DND-41 (cell line): ENCODE data around the gene ADAD1.

ENCODE experiments used
- ATAC-seq: fragments of 200-7000 bp; cut with Tn5 transposase; 3 replicates; pipeline ENCODE4 v1.9.1; 2021; ENCODE audit warnings: low read depth; ENCODE audit not compliant: insufficient read depth
- DNase-seq: peaks from one replicate; pipeline ENCODE4 v3.0.0-alpha.2; 2020
- H2AFZ ChIP-seq: 2 replicates; pipeline ENCODE4 v1.6.0; 2012; ENCODE audit warnings: low read depth, low read length
- H3K27ac ChIP-seq: 2 replicates; pipeline ENCODE4 v1.5.1; 2012; ENCODE audit warnings: low read length, inconsistent platforms
- H3K27me3 ChIP-seq: fragments of 200-600 bp; sonication (generic); 2 replicates; pipeline ENCODE4 v1.6.0; 2012; ENCODE audit warnings: low read length, mild to moderate bottlenecking, inconsistent platforms; ENCODE audit not compliant: insufficient read depth, poor library complexity
- H3K36me3 ChIP-seq: 2 replicates; pipeline ENCODE4 v1.5.1; 2012; ENCODE audit warnings: low read length, inconsistent platforms; ENCODE audit not compliant: insufficient read depth
- H3K4me1 ChIP-seq: 2 replicates; pipeline ENCODE4 v1.5.1; 2012; ENCODE audit warnings: mild to moderate bottlenecking, low read length; ENCODE audit not compliant: insufficient read depth
- H3K4me2 ChIP-seq: 2 replicates; pipeline ENCODE4 v1.6.0; 2012; ENCODE audit warnings: mild to moderate bottlenecking, moderate library complexity, low read length, inconsistent platforms; ENCODE audit not compliant: insufficient read depth
- H3K4me3 ChIP-seq, 2 experiments: fragments of 200-600 bp in 1 of 2; shearing (Covaris generic) in 1 of 2; 2 replicates each; pipeline ENCODE4 v1.5.1; 2012 to 2016; ENCODE audit warnings: inconsistent platforms in 2 of 2, low read length in 2 of 2, mild to moderate bottlenecking in 2 of 2, low read depth in 1 of 2, moderate library complexity in 1 of 2
- H3K79me2 ChIP-seq: 2 replicates; pipeline ENCODE4 v1.6.0; 2012; ENCODE audit warnings: low read length, inconsistent platforms; ENCODE audit not compliant: insufficient read depth
- H3K9ac ChIP-seq: 2 replicates; pipeline ENCODE4 v1.6.0; 2012; ENCODE audit warnings: low read depth, mild to moderate bottlenecking, inconsistent platforms, low read length, moderate library complexity
- H3K9me3 ChIP-seq: 2 replicates; pipeline ENCODE4 v1.5.1; 2012; ENCODE audit warnings: low read length, moderate library complexity, mild to moderate bottlenecking, inconsistent platforms; ENCODE audit not compliant: insufficient read depth, severe bottlenecking
- H4K20me1 ChIP-seq: 2 replicates; pipeline ENCODE4 v1.6.0; 2012; ENCODE audit warnings: low read length; ENCODE audit not compliant: insufficient read depth
- EZH2 ChIP-seq: IDR thresholded peaks from 3 replicates; pipeline ENCODE4 v1.6.1; 2012; ENCODE audit warnings: borderline replicate concordance, low read depth, mild to moderate bottlenecking, moderate library complexity, low read length, inconsistent platforms; ENCODE audit not compliant: severe bottlenecking
- TF ChIP-seq, protein P1 (sequence below): IDR thresholded peaks from 2 replicates; pipeline ENCODE4 v1.5.1; 2012; ENCODE audit warnings: borderline replicate concordance, low read length, moderate library complexity, mild to moderate bottlenecking; ENCODE audit not compliant: poor library complexity, severe bottlenecking; ENCODE audit errors: extremely low read depth

ADAD1 gene

DNA sequence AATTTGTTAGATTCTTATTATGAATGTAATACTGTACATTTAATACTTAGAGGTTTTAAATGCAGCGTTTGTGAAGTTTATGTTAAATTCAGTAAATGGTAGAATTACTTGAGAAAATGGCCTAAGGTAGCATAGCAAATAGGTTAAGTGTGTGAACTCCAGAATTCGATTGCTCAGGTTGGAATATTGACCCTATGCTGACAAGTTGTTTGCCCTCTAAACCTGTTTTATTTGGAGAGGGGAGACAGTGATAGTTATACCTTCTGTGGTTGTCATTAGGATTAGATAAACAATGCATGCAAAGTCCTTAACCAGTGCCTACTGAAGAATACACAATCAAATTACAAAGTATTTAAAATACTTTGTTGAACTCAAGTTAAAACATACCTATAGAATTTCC is 5.4 kb downstream of the ADAD1 start:
- no peaks in the 10 kb centered on the region for H4K20me1 ChIP-seq
- H3K27ac ChIP-seq = no peak overlapping the region
- no peaks in the 10 kb centered on the region for H3K9me3 ChIP-seq
- H3K9ac ChIP-seq = no peak overlapping the region
- ATAC-seq (no peak), DNase-seq (no peak)
- no peak overlapping the region for H2AFZ ChIP-seq
- peaks cover 4% of the 10 kb centered on the region for H3K27me3 ChIP-seq
- no peak overlapping the region for H3K4me3 ChIP-seq
- TF ChIP-seq, protein P1, sequence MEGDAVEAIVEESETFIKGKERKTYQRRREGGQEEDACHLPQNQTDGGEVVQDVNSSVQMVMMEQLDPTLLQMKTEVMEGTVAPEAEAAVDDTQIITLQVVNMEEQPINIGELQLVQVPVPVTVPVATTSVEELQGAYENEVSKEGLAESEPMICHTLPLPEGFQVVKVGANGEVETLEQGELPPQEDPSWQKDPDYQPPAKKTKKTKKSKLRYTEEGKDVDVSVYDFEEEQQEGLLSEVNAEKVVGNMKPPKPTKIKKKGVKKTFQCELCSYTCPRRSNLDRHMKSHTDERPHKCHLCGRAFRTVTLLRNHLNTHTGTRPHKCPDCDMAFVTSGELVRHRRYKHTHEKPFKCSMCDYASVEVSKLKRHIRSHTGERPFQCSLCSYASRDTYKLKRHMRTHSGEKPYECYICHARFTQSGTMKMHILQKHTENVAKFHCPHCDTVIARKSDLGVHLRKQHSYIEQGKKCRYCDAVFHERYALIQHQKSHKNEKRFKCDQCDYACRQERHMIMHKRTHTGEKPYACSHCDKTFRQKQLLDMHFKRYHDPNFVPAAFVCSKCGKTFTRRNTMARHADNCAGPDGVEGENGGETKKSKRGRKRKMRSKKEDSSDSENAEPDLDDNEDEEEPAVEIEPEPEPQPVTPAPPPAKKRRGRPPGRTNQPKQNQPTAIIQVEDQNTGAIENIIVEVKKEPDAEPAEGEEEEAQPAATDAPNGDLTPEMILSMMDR = no peak
- no peak for TF ChIP-seq EZH2
- no peaks in the 10 kb centered on the region for H3K36me3 ChIP-seq
- H3K79me2 ChIP-seq = no peaks in the 10 kb centered on the region
- H3K4me1 ChIP-seq = no peaks in the 10 kb centered on the region
- no peak overlapping the region for H3K4me2 ChIP-seq

DNA sequence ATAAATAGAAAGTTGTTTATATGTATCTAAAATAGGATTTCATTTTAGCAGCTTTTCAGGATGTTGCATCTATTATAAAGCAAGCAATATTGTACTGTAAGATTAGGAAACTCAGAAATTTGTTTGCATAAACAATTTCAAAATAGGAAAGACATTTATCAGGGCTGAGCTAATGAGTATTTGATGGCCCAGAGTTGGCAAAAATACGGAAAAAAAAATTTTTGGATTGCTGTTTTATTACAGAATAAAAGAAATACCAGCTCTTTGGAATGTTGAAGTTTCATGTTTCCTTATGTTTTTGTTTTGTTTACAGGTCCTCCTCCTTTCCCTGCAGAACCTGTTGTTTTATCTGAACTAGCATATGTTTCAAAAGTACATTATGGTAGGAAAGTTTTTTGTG is 14.5 kb downstream of the ADAD1 start:
- no peaks in the 10 kb centered on the region for H4K20me1 ChIP-seq
- no peak overlapping the region for H3K4me2 ChIP-seq
- DNase-seq = no peak
- no peaks in the 10 kb centered on the region for H3K36me3 ChIP-seq
- H3K27me3 ChIP-seq = no peaks in the 10 kb centered on the region
- no peak for ATAC-seq
- H3K9me3 ChIP-seq = no peaks in the 10 kb centered on the region
- no peak overlapping the region for H3K27ac ChIP-seq
- no peak overlapping the region for H3K9ac ChIP-seq
- TF ChIP-seq, protein P1 = no peak
- TF ChIP-seq EZH2 = no peak
- H2AFZ ChIP-seq = no peak overlapping the region
- H3K4me1 ChIP-seq = no peaks in the 10 kb centered on the region
- H3K79me2 ChIP-seq = no peaks in the 10 kb centered on the region
- H3K4me3 ChIP-seq = no peak overlapping the region

DNA sequence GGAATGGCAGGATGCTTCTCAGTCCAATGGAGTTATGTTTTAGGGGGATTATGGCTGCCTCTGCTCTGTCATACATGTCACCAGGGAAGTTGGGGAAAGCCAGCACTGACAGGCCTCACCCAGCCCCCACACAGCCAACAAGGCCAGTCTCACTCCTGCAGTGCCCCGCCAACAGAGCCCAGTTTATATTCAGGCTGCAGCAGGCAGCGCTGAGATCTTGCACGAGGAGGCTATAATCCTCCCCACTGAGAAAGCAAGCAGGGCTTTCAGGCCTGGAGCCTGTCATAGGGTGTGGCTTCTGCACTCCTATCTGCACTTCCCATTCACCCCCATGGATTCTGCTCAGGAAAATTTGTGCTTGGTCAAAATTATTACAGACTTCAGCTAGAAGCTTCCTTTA is 25.1 kb downstream of the ADAD1 start:
- H3K36me3 ChIP-seq = no peaks in the 10 kb centered on the region
- no peak for ATAC-seq
- no peaks in the 10 kb centered on the region for H3K27me3 ChIP-seq
- H3K4me2 ChIP-seq = no peak overlapping the region
- H3K9me3 ChIP-seq = no peaks in the 10 kb centered on the region
- TF ChIP-seq EZH2 = no peak
- TF ChIP-seq, protein P1 = no peak
- no peak for DNase-seq
- no peaks in the 10 kb centered on the region for H3K79me2 ChIP-seq
- H3K4me1 ChIP-seq = no peaks in the 10 kb centered on the region
- no peak overlapping the region for H3K27ac ChIP-seq
- H4K20me1 ChIP-seq = no peaks in the 10 kb centered on the region
- H3K4me3 ChIP-seq = no peak overlapping the region
- no peak overlapping the region for H3K9ac ChIP-seq
- no peak overlapping the region for H2AFZ ChIP-seq

DNA sequence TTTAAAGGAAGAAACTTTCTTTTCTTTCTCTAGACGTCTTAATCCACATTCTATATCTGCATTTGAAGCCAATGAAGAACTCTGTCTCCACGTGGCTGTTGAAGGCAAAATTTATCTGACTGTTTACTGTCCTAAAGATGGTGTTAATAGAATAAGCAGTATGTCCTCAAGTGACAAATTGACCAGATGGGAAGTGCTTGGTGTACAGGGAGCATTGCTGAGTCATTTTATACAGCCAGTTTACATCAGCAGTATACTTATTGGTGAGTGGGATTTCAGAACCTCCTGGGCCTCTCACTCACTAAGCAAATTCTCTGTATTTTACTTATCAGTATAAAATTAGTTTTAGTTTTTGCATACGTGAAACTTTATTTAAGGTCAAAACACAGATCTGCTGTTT is 33.7 kb downstream of the ADAD1 start:
- H3K27ac ChIP-seq = no peak overlapping the region
- TF ChIP-seq, protein P1 = no peak
- no peak for TF ChIP-seq EZH2
- no peaks in the 10 kb centered on the region for H3K79me2 ChIP-seq
- no peak overlapping the region for H3K4me3 ChIP-seq
- ATAC-seq = no peak
- H3K9me3 ChIP-seq = no peaks in the 10 kb centered on the region
- no peaks in the 10 kb centered on the region for H4K20me1 ChIP-seq
- H3K9ac ChIP-seq = no peak overlapping the region
- no peak overlapping the region for H2AFZ ChIP-seq
- no peaks in the 10 kb centered on the region for H3K4me1 ChIP-seq
- no peaks in the 10 kb centered on the region for H3K36me3 ChIP-seq
- no peak overlapping the region for H3K4me2 ChIP-seq
- no peak for DNase-seq
- H3K27me3 ChIP-seq = no peaks in the 10 kb centered on the region
